Endothelial cell (in vitro differentiated cells): Measurements from ENCODE around the gene PARD6G. TPM values are rescaled to one million over a fixed set of nuclear protein-coding genes. Genes with fewer than 3 reads are reported as not detected.

Experiments
- DNase-seq: peaks from one replicate; pipeline ENCODE4 v3.0.0; 2021; ENCODE audit warnings: low spot score
- H3K27ac Mint-ChIP-seq: one replicate; pipeline ENCODE4 v1.8.0; 2021; ENCODE audit warnings: mixed read lengths, inconsistent platforms; ENCODE audit not compliant: unreplicated experiment
- H3K27me3 Mint-ChIP-seq: one replicate; pipeline ENCODE4 v1.8.0; 2021; ENCODE audit warnings: mild to moderate bottlenecking, moderate library complexity, mixed read lengths, inconsistent platforms; ENCODE audit not compliant: unreplicated experiment
- H3K36me3 Mint-ChIP-seq: one replicate; pipeline ENCODE4 v1.8.0; 2021; ENCODE audit warnings: mild to moderate bottlenecking, low read depth, mixed read lengths, inconsistent platforms; ENCODE audit not compliant: unreplicated experiment
- H3K4me1 Mint-ChIP-seq: one replicate; pipeline ENCODE4 v1.8.0; 2021; ENCODE audit warnings: mild to moderate bottlenecking, mixed read lengths, inconsistent platforms; ENCODE audit not compliant: unreplicated experiment
- H3K4me3 Mint-ChIP-seq: one replicate; pipeline ENCODE4 v1.8.0; 2021; ENCODE audit warnings: mild to moderate bottlenecking, mixed read lengths, inconsistent platforms; ENCODE audit not compliant: unreplicated experiment
- H3K9me3 Mint-ChIP-seq: one replicate; pipeline ENCODE4 v1.8.0; 2021; ENCODE audit warnings: mixed read lengths, inconsistent platforms; ENCODE audit not compliant: unreplicated experiment
- total RNA-seq: library from RNA; stranded (reverse); fragmentation: NEBNext Ultra II Directional; extraction: Animal tissue kit (Norgen Biotek cat#: 25700); gene quantifications from one replicate; pipeline ENCODE4 v1.2.1, GENCODE V29; 2021; ENCODE audit not compliant: unreplicated experiment
- TF ChIP-seq, protein P1 (sequence below): fragments of 200-600 bp; sonication (generic); IDR thresholded peaks from one replicate; pipeline ENCODE4 v1.5.0; 2021; ENCODE audit warnings: antibody characterized with exemption; ENCODE audit not compliant: unreplicated experiment

Gene PARD6G
- total RNA-seq, 1 donor from 2014 or later, result 10.4 TPM

DNA sequence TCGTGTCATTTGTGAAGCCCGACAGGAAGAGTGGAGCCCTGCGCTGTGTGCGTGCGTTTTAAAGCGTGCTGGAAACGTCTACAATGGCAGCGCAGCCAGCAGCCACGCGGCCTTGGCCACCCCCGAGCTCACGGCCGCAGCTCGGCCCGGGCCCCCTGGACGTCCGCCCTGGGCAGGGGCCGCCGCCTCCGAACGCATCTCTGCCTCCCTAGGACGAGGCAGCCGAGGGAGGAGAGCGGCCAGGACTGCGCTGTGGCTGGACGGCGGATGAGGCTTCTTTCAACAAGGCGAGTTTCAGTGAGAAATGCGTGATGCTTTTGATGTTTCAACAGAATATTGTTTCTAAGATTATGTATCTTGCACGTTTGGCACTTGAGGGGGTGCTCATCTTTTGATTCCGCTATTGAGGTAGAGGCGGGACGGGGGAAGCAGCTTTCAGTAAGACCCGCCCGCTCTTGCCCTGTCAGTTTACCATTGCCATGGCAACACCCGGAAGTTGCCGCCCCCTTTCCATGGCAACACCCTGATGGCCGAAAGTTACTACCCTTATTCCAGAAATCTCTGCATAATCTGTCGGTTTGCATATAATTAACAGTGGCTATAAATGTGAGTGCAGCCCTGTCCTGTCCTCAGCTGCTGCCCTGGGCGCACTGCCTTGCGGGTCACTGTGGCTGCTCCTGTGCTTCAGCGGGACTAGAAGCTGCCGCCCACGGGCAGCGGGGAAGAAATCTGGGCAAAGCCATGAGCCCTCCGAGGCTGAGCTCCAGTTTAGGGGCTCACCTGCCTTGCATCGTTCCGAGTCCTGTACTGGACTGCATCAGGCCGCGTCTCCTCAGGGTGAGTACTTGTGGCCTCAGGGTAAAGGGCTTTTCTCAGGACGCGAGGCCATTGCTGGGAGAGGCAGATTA lies 99.6 kb downstream of the PARD6G start:
- Mint-ChIP-seq H3K4me3 (peak overlapping the region; percentile 92), H3K36me3 (no peaks in the 10 kb centered on the region), H3K4me1 (no peaks in the 10 kb centered on the region), H3K27ac (peak overlapping the region; percentile 4), H3K27me3 (no peaks in the 10 kb centered on the region), H3K9me3 (no peaks in the 10 kb centered on the region)
- peak; percentile 73 for DNase-seq
- TF ChIP-seq, protein P1, sequence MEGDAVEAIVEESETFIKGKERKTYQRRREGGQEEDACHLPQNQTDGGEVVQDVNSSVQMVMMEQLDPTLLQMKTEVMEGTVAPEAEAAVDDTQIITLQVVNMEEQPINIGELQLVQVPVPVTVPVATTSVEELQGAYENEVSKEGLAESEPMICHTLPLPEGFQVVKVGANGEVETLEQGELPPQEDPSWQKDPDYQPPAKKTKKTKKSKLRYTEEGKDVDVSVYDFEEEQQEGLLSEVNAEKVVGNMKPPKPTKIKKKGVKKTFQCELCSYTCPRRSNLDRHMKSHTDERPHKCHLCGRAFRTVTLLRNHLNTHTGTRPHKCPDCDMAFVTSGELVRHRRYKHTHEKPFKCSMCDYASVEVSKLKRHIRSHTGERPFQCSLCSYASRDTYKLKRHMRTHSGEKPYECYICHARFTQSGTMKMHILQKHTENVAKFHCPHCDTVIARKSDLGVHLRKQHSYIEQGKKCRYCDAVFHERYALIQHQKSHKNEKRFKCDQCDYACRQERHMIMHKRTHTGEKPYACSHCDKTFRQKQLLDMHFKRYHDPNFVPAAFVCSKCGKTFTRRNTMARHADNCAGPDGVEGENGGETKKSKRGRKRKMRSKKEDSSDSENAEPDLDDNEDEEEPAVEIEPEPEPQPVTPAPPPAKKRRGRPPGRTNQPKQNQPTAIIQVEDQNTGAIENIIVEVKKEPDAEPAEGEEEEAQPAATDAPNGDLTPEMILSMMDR, result no peak

DNA sequence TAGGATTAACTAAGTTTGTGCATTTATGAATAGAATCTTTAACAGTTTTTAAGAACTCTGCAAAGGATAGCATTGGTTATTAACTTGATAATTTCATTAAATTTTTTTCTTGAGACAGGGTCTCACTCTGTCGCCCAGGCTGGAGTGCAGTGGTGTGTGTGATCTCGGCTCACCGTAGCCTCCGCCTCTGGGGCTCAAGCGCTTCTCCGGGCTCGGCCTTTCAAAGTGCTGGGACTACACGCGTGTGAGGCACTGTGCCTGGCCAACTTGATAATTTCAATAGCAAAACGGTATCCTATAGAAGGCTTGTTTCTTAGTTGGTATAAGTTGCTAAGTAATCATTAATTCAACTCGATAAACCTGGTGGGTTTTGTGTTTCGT lies 100.3 kb downstream of the PARD6G start:
- H3K27me3 Mint-ChIP-seq, result no peaks in the 10 kb centered on the region
- peak overlapping the region; percentile 77 for H3K4me3 Mint-ChIP-seq
- no peaks in the 10 kb centered on the region for H3K9me3 Mint-ChIP-seq
- DNase-seq, result peak; percentile 38
- no peak overlapping the region for H3K27ac Mint-ChIP-seq
- no peaks in the 10 kb centered on the region for H3K36me3 Mint-ChIP-seq
- no peaks in the 10 kb centered on the region for H3K4me1 Mint-ChIP-seq
- TF ChIP-seq, protein P1, result no peak

DNA sequence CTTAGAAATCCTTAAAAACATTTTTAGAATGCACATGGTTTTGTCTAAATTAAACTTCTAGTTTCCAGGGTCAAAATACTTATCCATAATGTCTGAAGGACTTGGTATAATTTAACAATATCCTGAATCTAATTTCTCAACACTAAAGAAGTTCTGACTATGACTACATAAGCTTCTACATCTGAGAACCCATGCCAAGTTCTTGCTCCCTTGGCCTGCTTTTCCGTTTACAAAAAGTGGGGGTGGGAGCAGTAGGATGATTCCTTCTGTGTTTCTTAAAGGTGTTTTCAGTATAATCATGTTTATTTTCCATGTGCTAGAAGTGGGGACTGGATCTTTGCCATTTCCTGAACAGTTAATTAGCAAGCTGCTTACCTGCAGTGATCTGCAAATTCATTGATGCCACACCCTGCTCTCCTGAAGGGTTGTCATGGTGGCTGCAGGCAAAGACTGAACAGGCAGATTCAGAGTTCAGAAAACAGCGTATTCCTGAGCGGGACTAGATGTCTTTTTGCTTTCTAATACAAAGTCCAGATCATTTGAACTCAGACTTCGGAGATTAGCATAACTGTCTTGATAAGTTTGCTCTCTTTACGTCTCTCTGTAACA lies 102.0 kb downstream of the PARD6G start:
- H3K27ac Mint-ChIP-seq, result no peak overlapping the region
- TF ChIP-seq, protein P1, result no peak
- no peak overlapping the region for H3K4me3 Mint-ChIP-seq
- no peaks in the 10 kb centered on the region for H3K9me3 Mint-ChIP-seq
- H3K4me1 Mint-ChIP-seq, result no peaks in the 10 kb centered on the region
- no peak for DNase-seq
- H3K36me3 Mint-ChIP-seq, result no peaks in the 10 kb centered on the region
- H3K27me3 Mint-ChIP-seq, result no peaks in the 10 kb centered on the region

DNA sequence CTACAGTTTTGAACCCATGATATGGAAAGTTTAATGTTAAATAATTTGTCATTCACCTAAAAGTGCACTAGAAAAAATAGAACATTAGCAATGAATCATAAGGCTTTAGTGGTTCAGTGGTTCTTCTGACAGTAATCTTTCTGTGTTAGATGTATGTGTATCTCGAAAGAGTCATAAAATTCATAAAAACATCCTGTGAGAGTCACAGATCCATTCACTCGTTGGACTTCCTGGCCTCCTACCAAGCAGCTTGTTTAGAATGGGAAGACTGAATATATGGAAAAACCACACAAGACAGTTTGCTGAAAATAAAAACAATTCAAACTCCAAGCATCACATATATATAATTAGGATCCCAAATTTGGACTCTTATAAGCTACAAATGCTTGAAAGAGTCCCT lies 103.4 kb downstream of the PARD6G start:
- H3K27me3 Mint-ChIP-seq, result no peaks in the 10 kb centered on the region
- H3K9me3 Mint-ChIP-seq, result no peaks in the 10 kb centered on the region
- TF ChIP-seq, protein P1, result no peak
- no peaks in the 10 kb centered on the region for H3K4me1 Mint-ChIP-seq
- H3K4me3 Mint-ChIP-seq, result no peak overlapping the region
- H3K27ac Mint-ChIP-seq, result no peak overlapping the region
- no peak for DNase-seq
- no peaks in the 10 kb centered on the region for H3K36me3 Mint-ChIP-seq

DNA sequence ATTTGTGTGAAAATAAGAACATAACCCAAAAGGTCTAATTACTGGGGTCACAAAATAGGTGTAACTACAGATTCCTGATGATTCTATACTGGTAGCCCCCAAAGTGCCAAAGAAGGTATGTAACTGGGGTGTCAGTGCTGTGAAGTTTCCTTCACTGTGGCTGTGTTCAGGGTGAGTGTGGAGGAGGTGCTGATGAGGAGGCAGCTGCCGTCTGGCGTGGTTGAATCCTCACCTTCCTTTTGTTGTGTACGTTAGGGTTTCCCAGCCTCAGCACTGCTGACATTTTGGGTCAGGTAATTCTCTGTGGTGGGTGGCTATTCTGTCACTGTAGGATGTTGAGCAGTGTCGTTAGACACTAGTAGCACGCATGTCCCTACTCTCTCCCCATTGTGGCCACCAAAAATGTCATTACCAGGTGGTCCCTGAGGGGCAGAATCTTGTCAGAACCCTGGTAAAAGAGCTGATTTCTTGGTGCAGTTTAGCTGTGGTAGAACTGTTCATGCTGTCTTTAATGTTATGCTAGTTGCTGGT lies 106.8 kb downstream of the PARD6G start:
- TF ChIP-seq, protein P1, result no peak
- Mint-ChIP-seq H3K27ac (no peak overlapping the region), H3K36me3 (peaks cover 15% of the 10 kb centered on the region)

More for the DNA sequence above, 106.8 kb downstream of the PARD6G start:
- Mint-ChIP-seq H3K4me3 (no peak overlapping the region), H3K9me3 (no peaks in the 10 kb centered on the region), H3K27me3 (no peaks in the 10 kb centered on the region), H3K4me1 (no peaks in the 10 kb centered on the region)
- DNase-seq, result no peak
